ENCODE results near the gene PLPPR1.

- TF ChIP-seq CTCF (IDR thresholded peaks at IDR 0.05) (no peak), POLR2A (IDR thresholded peaks at IDR 0.05) (no peak)
These were observed 2.6 kb upstream of the PLPPR1 start for GRCh38 chr9:101025940-101026339.

Measured in Peyer's patch (tissue), 4 donors.